Stimulated activated CD4-positive, alpha-beta T cell treated with anti-CD3 and anti-CD28 coated beads, TNF-alpha, amount 100 ng/mL, for 24 hours (primary cell): ENCODE measurements around the gene CPNE1.

Experiments
- DNase-seq, 3 experiments: peaks; one replicate each; pipeline ENCODE4 v3.0.0-alpha.2; 2020; ENCODE audit warnings: low read depth in 3 of 3

Gene CPNE1

GRCh38 chr20:35653893-35654292 is 10.8 kb downstream of the CPNE1 start:
- DNase-seq = no peak

DNA sequence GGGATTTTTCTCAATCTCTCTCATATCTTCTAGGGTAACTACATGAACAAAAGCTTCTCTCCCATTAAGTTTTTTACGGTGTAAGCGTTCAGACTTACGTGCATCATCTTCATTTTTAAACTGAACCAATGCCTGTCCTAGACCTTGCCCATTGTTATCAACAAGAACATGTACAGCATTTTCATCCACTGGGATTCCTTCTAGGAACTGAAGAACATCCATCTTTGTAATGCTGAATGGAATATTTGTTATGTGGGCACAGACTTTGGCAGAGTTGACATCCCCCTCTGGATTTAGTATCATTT is 11.3 kb downstream of the CPNE1 start:
- no peak for DNase-seq

GRCh38 chr20:35652641-35653429 is 11.9 kb downstream of the CPNE1 start:
- DNase-seq = no peak

DNA sequence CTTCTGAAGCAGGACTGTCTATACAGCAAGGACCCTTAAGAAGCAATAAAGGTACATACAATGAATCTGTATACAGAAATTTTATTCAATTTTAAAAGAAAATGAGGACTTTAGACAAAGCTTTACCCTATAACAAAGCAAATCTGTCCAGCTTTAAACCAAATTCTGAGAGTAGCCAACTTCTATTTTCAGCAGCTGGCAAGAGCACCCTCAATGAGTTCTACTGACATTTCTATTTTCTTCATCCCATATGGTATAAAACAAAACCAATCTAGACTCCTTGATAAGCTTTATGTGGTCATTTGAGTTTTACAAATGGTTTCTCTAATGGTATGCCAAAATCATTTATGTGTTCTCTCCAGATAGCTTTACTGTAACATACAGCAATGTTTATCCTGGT is 12.7 kb downstream of the CPNE1 start:
- no peak for DNase-seq

GRCh38 chr20:35650632-35651031 is 14.1 kb downstream of the CPNE1 start:
- DNase-seq = no peak

GRCh38 chr20:35648836-35649235 is 15.9 kb downstream of the CPNE1 start:
- no peak for DNase-seq

DNA sequence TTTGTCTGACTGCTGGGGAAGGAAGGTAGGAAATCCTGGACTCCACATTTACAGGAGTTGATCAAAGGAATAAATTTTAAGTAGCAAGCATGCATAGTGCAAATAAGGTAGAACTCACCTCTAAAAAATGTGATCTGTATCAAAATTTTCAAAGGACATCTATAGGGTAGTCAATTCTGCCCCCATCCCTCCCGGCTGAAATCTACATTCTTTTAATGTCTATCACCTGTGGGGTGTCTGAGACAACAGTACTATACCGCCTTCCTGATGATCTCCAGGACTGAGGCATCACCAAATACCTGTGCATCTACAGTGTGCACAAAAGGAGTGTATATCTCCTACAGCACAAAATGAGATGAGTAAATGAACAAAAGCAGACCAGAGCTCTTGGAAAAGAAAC is 19.9 kb downstream of the CPNE1 start:
- no peak for DNase-seq

DNA sequence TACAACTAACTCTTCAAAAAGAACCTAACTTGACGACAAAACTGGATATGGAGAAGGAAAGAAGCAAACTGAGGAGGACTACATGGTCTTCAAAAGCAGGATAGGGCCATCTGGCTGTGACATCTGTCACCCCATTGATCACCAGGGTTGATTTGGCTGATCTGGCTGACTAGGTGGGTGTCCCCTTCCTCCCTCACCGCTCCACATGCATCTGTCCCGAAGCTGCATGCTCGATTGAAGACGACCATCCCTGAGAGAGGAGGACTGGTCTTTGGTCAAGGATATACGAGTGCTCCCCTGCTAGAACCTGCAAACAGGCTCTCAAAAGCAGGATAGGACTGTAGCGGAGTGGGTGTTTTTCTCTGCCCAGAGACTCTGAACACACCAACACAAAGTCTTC is 21.7 kb downstream of the CPNE1 start:
- no peak for DNase-seq

DNA sequence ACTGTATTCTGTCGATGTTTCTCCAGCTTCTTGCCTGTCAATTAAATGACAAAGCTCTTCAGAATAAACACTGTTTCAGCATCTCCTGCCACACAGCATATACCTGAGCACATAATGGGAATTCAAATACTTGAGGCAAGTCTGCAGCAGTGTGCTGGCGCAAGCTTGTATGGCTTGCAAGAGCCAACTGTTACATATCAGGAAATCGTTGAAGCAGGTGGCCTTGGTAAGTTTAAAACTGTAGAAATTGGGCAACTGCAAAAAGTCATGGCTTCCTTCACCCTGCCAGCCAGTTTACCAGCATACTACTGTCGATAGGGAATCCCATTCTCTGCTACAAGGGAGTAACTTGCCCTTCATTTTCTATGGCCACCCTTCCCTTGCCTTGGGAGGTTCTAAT is 23.0 kb downstream of the CPNE1 start:
- no peak for DNase-seq

DNA sequence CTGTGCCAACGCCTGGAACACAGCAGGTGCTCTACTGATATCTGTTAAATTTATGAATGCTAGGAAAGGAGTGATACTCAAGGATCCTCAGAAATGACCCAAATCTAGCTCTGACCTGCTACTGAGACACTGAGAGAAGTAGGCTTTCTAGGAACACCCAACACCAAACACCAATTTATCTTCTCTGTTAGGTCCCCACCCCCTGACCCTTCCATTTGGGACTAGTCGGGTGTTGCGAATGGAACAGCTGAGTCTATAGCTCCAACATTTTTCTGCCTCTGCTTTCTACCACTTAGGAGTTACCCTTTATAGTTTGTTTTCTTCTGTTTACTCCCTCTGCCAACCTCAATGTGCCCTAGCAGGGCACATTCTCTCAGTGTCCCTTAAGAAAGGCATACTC is 24.0 kb downstream of the CPNE1 start:
- no peak for DNase-seq

GRCh38 chr20:35638751-35639150 is 25.9 kb downstream of the CPNE1 start:
- no peak for DNase-seq

DNA sequence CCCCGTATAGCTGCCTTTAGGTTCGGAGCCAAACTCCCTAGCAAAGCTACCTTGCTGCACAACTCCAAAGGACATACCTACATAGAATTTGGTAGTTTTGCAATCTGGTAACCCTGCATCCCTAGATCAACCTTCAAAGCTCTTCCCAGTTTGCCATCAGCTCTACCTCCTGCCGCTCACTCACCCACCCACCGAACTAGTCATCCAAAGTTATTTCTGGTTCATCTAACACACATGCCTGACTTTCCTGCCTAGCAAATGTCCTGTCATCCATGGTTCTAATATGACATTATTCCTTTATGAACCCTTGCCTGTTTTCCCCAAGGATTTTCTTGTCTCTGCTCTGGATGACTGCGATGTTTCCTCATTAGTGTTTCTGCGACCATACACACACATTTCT is 27.4 kb downstream of the CPNE1 start:
- DNase-seq = no peak

DNA sequence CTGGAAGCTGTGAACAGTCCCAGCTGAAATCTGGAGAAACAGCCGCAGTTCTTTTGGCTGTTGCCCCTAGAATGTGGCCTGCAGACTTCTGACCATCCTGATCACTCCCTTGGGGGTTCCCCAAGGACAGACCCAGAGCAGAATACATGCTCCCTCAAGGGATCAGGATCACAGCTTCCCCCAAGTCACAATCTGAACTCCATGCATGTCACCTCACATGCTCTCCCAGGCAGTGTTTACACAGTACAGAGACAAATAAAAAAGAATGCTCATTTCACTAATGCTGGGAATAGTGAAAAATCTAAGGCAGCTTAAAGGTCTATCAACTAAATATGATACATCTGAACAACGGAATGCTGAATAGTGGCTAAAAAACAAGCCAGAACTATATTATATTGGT is 28.6 kb downstream of the CPNE1 start:
- no peak for DNase-seq

DNA sequence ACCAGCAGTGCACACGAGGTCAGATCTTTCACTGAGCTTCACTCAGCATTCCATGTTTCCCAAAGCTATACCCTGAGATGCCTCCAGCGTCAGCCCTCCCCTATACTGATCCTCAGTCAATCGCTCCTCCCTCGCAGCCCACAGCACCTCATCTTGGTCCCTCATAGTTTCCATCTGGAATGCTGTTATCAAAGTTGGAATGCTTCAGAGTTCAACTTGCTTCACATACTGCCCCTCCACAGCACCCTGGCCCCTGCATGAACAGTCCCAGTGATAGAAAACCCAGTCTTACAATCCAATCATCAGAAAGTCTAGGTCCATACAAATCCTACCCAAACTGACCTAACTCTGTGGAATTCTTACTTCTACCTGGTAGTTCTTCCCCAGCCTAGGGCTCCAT is 29.0 kb downstream of the CPNE1 start:
- DNase-seq = no peak

DNA sequence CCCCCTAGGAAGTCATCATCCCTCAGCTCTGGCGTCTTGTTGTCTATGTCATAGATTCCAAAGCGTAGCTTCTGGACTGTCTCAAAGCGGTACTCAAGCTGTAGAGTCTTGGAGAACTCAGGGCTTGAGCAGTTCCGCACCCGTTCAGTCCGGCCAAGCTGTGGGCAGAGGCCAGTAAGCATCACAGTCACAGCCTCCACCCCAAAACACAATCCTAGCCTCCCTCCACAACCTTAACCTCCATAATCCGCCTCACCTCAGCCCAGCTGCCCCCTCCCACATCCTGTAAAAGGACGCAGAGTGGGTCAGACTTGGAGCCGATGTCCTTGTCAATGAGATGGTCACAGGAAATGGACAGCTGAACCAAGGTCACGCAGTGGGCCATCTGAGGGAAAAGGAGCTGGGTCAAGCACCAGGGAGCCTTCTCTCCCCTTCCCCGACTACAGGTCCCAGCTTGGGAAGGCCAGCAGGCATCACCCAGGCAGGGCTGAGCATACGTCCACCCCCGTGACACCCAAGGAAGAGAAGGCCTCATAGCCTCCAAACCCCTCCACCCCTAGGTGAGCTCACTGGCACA is 32.1 kb downstream of the CPNE1 start:
- no peak for DNase-seq

DNA sequence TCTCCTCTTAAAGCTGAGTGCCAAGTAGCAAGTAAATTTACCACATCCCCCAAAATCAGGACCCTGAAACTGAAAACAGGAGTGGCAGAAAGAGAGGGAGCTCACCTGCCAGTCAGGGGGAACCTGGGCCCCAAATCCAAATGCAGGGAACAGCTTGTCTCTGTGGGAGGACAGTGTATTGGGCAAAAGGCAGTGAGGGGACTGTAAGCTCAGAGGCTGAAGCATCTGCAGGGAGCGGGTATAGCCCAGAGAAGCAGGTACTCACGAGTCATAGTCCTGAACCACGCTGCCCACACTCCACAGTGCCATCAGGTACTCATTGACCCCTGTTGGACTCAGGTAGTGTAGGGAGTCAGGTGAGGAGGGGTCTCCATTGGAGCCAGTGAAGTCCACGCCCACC is 34.1 kb downstream of the CPNE1 start:
- DNase-seq = no peak

- no peak for DNase-seq
Measured at GRCh38 chr20:35629427-35630145, 35.1 kb downstream of the CPNE1 start.

GRCh38 chr20:35627121-35627520 is 37.6 kb downstream of the CPNE1 start:
- no peak for DNase-seq

DNA sequence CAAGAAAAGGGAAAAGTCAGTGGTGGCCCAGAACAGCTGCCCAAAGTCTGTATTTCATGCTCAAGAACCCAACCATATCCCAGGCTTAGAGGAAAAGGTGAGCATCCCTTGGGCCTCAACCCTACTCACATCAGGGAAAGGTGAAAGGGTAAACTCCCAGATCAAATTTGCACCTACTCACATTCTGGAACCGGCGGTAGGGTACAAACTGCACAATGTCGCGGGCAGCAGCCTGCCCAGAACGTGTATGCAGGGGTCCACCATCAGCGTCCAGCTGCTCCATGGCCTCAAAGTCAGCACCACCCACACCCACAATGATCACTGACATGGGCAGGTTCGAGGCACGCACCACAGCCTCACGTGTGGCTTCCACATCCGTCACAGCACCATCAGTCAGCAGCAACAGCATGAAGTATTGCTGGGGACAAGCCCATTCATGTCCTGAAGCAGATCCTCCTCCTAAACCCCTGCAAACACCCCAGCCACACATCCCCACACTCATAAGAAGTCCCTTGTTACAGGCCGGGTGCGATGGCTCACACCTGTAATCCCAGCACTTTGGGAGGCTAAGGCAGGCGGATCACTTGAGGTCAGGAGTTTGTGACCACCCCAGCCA is 38.2 kb downstream of the CPNE1 start:
- DNase-seq = no peak

DNA sequence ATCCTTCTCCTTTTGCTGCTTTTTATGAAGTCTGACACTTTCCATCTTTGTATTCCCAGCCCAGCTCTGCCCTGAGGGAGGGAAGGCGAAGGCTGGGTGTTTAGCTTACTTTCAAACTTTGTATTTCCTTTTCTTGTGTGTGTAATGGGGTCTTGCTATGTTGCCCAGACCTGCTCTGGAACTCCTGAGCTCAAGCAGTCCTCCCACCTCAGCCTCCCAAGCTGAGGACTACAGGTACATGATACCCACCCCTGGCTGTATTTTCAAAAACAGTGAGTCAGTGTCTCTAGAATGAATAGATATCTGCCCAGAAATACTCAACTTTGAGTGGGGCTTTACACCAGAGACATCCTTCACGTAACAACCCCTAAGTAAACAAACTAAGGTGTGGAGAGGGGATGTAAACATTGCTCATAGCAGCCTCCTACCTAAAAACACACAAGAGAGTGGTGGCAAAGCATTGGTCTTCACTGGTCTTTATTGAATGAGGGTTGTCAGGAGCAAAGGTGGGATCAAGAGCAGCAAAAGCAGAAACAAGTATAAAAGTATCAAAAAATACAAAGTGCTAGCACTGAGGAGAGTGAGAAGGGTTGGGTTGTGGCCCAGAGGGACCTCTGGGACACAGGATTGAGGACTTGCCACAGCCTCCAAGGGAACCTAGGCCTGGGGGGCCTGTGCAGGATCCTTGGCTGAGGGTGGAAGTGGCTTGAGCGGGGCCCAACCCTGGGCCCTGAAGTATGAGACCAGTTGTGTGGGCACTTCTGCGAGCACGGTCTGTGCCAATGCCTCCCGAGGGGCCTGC is 38.9 kb downstream of the CPNE1 start:
- no peak for DNase-seq

DNA sequence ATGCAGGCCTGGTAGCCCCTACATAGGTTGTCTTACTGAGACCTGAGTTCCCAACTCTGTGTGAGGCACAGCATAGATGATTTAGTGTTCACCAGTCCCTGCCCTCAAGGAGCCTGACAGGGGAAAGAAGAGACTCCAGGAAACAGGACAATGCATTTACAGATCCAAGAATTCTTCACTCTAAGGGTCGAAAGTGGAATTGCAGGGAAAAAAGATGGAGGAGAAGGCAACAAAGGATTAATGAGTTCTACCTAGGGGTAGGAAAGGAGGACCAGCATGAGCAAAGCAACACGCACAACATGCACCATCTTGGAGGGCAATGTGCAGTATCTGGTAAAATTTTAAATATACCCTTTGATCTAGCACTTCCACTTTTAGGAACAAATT is 43.1 kb downstream of the CPNE1 start:
- no peak for DNase-seq
